Neural progenitor cell (in vitro differentiated cells): Measurements from ENCODE around the gene PFDN4. TPM values are rescaled to one million over a fixed set of nuclear protein-coding genes. Genes with fewer than 3 reads are reported as not detected.

Experiments
- DNase-seq: peaks from one replicate; pipeline ENCODE4 v3.0.0-alpha.2; 2016; ENCODE audit warnings: low spot score
- H2AFZ ChIP-seq: fragments of 200-600 bp; sonication (generic); replicated peaks from 2 replicates; pipeline ENCODE4 v1.6.1; 2016; ENCODE audit warnings: antibody characterized with exemption
- H3F3A ChIP-seq: fragments of 200-600 bp; sonication (generic); 2 replicates; pipeline ENCODE4 v1.6.1; 2016; ENCODE audit warnings: antibody characterized with exemption, low read depth
- H3K27ac ChIP-seq: fragments of 200-600 bp; sonication (generic); 2 replicates; pipeline ENCODE4 v1.5.1; 2016; ENCODE audit warnings: mild to moderate bottlenecking
- H3K27me3 ChIP-seq: fragments of 200-600 bp; sonication (generic); 2 replicates; pipeline ENCODE4 v1.6.1; 2016; ENCODE audit warnings: mild to moderate bottlenecking, moderate library complexity
- H3K36me3 ChIP-seq: fragments of 200-600 bp; sonication (generic); 2 replicates; pipeline ENCODE4 v1.5.1; 2016
- H3K4me1 ChIP-seq: fragments of 200-600 bp; sonication (generic); 2 replicates; pipeline ENCODE4 v1.6.1; 2016; ENCODE audit warnings: mixed run types
- H3K4me2 ChIP-seq: fragments of 200-600 bp; sonication (generic); 2 replicates; pipeline ENCODE4 v1.6.1; 2016
- H3K4me3 ChIP-seq: fragments of 200-600 bp; sonication (generic); 2 replicates; pipeline ENCODE4 v1.5.1; 2016
- H3K79me2 ChIP-seq: fragments of 200-600 bp; sonication (generic); 2 replicates; pipeline ENCODE4 v1.6.1; 2016; ENCODE audit warnings: low read depth
- H3K9ac ChIP-seq: fragments of 200-600 bp; sonication (generic); 2 replicates; pipeline ENCODE4 v1.6.1; 2016
- H3K9me3 ChIP-seq: fragments of 200-600 bp; sonication (generic); 2 replicates; pipeline ENCODE4 v1.5.1; 2016; ENCODE audit warnings: low read depth
- H4K20me1 ChIP-seq: fragments of 200-600 bp; sonication (generic); 2 replicates; pipeline ENCODE4 v1.6.1; 2016; ENCODE audit warnings: low read depth
- H3K27ac Mint-ChIP-seq: 3 replicates; pipeline ENCODE4 v1.8.0; 2021; ENCODE audit warnings: mixed read lengths
- H3K27me3 Mint-ChIP-seq: 2 replicates; pipeline ENCODE4 v1.8.0; 2022; ENCODE audit warnings: low read depth, mild to moderate bottlenecking, inconsistent platforms, moderate library complexity, mixed read lengths; ENCODE audit not compliant: insufficient read depth
- H3K36me3 Mint-ChIP-seq: 3 replicates; pipeline ENCODE4 v1.8.0; 2021; ENCODE audit warnings: mixed read lengths
- H3K4me1 Mint-ChIP-seq: 3 replicates; pipeline ENCODE4 v1.8.0; 2021; ENCODE audit warnings: mixed read lengths
- H3K4me3 Mint-ChIP-seq: 3 replicates; pipeline ENCODE4 v1.8.0; 2021; ENCODE audit warnings: mild to moderate bottlenecking, moderate library complexity, mixed read lengths
- H3K9me3 Mint-ChIP-seq: 3 replicates; pipeline ENCODE4 v1.8.0; 2020; ENCODE audit warnings: mixed read lengths
- EZH2 ChIP-seq: fragments of 200-600 bp; sonication (generic); IDR thresholded peaks from 2 replicates; pipeline ENCODE4 v1.6.1; 2017; ENCODE audit warnings: antibody characterized with exemption, mild to moderate bottlenecking, moderate library complexity
- EZH2phosphoT487 ChIP-seq: fragments of 200-600 bp; sonication (generic); IDR thresholded peaks from 2 replicates; pipeline ENCODE4 v1.6.1; 2017; ENCODE audit warnings: antibody characterized with exemption
- total RNA-seq: library from RNA; depleted of rRNA; stranded (reverse); fragments of >200 nt; gene quantifications from 2 replicates; pipeline ENCODE4 v1.2.3, GENCODE V29; 2015; ENCODE audit warnings: low replicate concordance
- TF ChIP-seq, protein P1 (sequence below): fragments of 200-600 bp; sonication (generic); IDR thresholded peaks from 2 replicates; pipeline ENCODE4 v1.5.1; 2017; ENCODE audit warnings: antibody characterized with exemption, mild to moderate bottlenecking

PFDN4 gene
- total RNA-seq, 1 donor from 2014 or later: 597 TPM

- DNase-seq: no peak
- Histone ChIP-seq H3K27me3 (no peaks in the 10 kb centered on the region), H2AFZ (no peak overlapping the region), H3K4me3 (no peak overlapping the region), H3K27ac (no peak overlapping the region), H3K36me3 (no peaks in the 10 kb centered on the region), H3K79me2 (peaks cover 17% of the 10 kb centered on the region), H3K4me2 (no peak overlapping the region), H3F3A (no peaks in the 10 kb centered on the region), H3K9ac (no peak overlapping the region), H3K9me3 (no peaks in the 10 kb centered on the region), H4K20me1 (no peaks in the 10 kb centered on the region), H3K4me1 (peaks cover 7% of the 10 kb centered on the region)
- no peaks in the 10 kb centered on the region for H3K9me3 Mint-ChIP-seq
- no peak for TF ChIP-seq EZH2
- no peak for TF ChIP-seq EZH2phosphoT487
- TF ChIP-seq, protein P1, sequence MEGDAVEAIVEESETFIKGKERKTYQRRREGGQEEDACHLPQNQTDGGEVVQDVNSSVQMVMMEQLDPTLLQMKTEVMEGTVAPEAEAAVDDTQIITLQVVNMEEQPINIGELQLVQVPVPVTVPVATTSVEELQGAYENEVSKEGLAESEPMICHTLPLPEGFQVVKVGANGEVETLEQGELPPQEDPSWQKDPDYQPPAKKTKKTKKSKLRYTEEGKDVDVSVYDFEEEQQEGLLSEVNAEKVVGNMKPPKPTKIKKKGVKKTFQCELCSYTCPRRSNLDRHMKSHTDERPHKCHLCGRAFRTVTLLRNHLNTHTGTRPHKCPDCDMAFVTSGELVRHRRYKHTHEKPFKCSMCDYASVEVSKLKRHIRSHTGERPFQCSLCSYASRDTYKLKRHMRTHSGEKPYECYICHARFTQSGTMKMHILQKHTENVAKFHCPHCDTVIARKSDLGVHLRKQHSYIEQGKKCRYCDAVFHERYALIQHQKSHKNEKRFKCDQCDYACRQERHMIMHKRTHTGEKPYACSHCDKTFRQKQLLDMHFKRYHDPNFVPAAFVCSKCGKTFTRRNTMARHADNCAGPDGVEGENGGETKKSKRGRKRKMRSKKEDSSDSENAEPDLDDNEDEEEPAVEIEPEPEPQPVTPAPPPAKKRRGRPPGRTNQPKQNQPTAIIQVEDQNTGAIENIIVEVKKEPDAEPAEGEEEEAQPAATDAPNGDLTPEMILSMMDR: no peak
- no peak overlapping the region for H3K27ac Mint-ChIP-seq
- peaks cover 2% of the 10 kb centered on the region for H3K27me3 Mint-ChIP-seq
- H3K4me1 Mint-ChIP-seq: peaks cover 10% of the 10 kb centered on the region
- no peaks in the 10 kb centered on the region for H3K36me3 Mint-ChIP-seq
- no peak overlapping the region for H3K4me3 Mint-ChIP-seq
Measured at GRCh38 chr20:54204481-54204880, 3.4 kb upstream of the PFDN4 start.

DNA sequence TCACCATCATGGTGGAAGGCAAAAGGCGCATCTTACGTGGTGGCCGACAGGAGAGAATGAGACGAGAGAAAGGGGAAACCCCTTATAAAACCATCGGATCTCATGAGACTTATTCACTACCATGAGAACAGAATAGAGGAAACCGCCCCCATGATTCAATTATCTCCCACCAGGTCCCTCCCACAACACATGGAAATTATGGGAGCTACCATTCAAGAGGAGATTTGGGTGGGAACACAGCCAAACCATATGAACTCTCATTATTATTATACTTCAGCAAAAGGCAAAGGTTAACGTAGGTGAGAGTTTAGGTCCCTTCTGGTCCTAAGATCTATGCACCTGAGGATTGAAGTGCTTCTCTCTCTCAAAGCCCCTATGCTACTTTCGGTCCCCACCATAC lies 2.4 kb upstream of the PFDN4 start:
- H3K27ac Mint-ChIP-seq: no peak overlapping the region

DNA sequence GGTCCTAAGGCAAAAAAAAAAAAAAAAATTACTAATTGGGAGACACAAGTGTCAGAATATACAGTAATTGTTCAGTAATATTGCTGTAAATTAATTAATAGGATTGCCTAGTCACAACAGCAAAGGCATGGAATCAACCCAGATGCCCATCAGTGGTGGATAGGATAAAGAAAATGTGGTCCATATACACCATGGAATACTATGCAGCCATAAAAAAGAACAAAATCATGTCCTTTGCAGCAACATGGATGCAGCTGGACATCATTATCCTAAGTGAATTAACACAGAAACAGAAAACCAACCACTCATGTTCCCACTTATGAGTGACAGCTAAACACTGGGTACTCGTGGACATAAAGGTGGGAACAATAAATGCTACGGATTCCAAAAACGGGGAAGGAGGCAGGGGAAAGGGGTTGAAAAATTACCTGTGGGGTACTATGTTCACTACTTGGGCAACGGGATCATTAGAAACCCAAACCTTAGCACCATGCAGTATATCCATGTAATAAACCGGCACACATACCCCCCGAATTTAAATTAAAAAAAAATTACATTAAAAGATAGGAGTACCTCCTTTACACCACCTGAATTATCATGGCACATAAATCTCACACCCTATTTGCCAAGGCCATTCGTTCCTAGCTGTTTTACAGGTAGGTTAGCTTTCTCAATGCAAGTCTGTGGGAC lies 689 bp upstream of the PFDN4 start:
- H3K4me2 ChIP-seq: peak overlapping the region; percentile 88
- Mint-ChIP-seq H3K36me3 (peaks cover 18% of the 10 kb centered on the region), H3K4me3 (peak overlapping the region; percentile 99), H3K27ac (peak overlapping the region; percentile 100), H3K9me3 (no peaks in the 10 kb centered on the region), H3K4me1 (peaks cover 17% of the 10 kb centered on the region), H3K27me3 (peaks cover 2% of the 10 kb centered on the region)
- no peaks in the 10 kb centered on the region for H3K36me3 ChIP-seq
- H3K27me3 ChIP-seq: no peaks in the 10 kb centered on the region
- H3K9ac ChIP-seq: no peak overlapping the region
- no peak for DNase-seq
- H2AFZ ChIP-seq: peak overlapping the region; percentile 100
- no peak overlapping the region for H3K27ac ChIP-seq
- H3K4me1 ChIP-seq: peaks cover 11% of the 10 kb centered on the region
- H3K9me3 ChIP-seq: no peaks in the 10 kb centered on the region
- peaks cover 44% of the 10 kb centered on the region for H3K79me2 ChIP-seq
- peaks cover 10% of the 10 kb centered on the region for H4K20me1 ChIP-seq
- TF ChIP-seq, protein P1: no peak
- TF ChIP-seq EZH2: no peak
- no peak for TF ChIP-seq EZH2phosphoT487
- peak overlapping the region; percentile 99 for H3K4me3 ChIP-seq
- no peaks in the 10 kb centered on the region for H3F3A ChIP-seq

More for the DNA sequence above, 2.4 kb upstream of the PFDN4 start:
- H3K4me1 Mint-ChIP-seq: peaks cover 17% of the 10 kb centered on the region
- peaks cover 11% of the 10 kb centered on the region for H3K4me1 ChIP-seq
- H3K4me3 Mint-ChIP-seq: no peak overlapping the region
- H3K36me3 ChIP-seq: no peaks in the 10 kb centered on the region
- no peaks in the 10 kb centered on the region for H3F3A ChIP-seq
- H3K79me2 ChIP-seq: peaks cover 26% of the 10 kb centered on the region
- no peak overlapping the region for H3K27ac ChIP-seq
- H2AFZ ChIP-seq: no peak overlapping the region
- no peaks in the 10 kb centered on the region for H3K27me3 ChIP-seq
- TF ChIP-seq EZH2 (no peak), EZH2phosphoT487 (no peak)
- TF ChIP-seq, protein P1: no peak
- H3K4me3 ChIP-seq: no peak overlapping the region
- peaks cover 2% of the 10 kb centered on the region for H3K27me3 Mint-ChIP-seq
- H3K9ac ChIP-seq: no peak overlapping the region
- peaks cover 7% of the 10 kb centered on the region for H4K20me1 ChIP-seq
- H3K4me2 ChIP-seq: no peak overlapping the region
- peaks cover 4% of the 10 kb centered on the region for H3K36me3 Mint-ChIP-seq
- no peaks in the 10 kb centered on the region for H3K9me3 Mint-ChIP-seq
- H3K9me3 ChIP-seq: no peaks in the 10 kb centered on the region
- DNase-seq: no peak
